ENCODE data around the gene TGFA.
"Not testable (repeated sequence)": the region's sequence is repeated elsewhere in the genome, so short reads cannot be mapped to it uniquely, and the experiment has no call there.

The TGFA gene

DNA sequence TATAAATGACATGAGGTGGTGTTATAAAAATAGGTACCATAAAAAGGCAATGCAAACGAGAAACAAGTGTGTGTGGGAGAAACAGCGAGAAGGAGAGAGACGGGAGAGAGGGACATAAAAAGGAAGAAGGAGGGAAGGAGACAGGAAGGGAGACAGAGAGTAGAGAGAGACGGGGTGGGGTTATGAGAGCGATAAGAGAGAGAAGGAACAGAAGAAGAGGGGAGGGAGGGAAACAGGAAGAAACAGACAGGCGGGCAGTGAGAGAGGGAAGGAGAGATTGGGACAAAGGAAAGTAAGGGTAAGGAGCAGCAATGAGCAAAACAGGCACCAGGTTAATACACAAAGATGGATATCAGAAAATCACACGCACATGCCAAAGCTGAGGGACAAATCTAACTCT, 83.7 kb downstream of the TGFA start:
- Histone ChIP-seq H3K27ac (no peak overlapping the region), H3K9me3 (no peaks in the 10 kb centered on the region), H3K4me3 (ENCODE audit: low read depth in 1 of 2, low read length in 1 of 2) (no peak overlapping the region), H3K4me1 (ENCODE audit: control insufficient read depth in 1 of 2, insufficient read depth in 1 of 2, low read depth in 1 of 2, low read length in 1 of 2) (peaks cover 35 to 46% of the 10 kb centered on the region in 2 experiments), H3K27me3 (peaks cover 19% of the 10 kb centered on the region), H3K36me3 (peaks cover 5% of the 10 kb centered on the region)
- TF ChIP-seq, protein P1, sequence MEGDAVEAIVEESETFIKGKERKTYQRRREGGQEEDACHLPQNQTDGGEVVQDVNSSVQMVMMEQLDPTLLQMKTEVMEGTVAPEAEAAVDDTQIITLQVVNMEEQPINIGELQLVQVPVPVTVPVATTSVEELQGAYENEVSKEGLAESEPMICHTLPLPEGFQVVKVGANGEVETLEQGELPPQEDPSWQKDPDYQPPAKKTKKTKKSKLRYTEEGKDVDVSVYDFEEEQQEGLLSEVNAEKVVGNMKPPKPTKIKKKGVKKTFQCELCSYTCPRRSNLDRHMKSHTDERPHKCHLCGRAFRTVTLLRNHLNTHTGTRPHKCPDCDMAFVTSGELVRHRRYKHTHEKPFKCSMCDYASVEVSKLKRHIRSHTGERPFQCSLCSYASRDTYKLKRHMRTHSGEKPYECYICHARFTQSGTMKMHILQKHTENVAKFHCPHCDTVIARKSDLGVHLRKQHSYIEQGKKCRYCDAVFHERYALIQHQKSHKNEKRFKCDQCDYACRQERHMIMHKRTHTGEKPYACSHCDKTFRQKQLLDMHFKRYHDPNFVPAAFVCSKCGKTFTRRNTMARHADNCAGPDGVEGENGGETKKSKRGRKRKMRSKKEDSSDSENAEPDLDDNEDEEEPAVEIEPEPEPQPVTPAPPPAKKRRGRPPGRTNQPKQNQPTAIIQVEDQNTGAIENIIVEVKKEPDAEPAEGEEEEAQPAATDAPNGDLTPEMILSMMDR (IDR thresholded peaks at IDR 0.05) = no peak

DNA sequence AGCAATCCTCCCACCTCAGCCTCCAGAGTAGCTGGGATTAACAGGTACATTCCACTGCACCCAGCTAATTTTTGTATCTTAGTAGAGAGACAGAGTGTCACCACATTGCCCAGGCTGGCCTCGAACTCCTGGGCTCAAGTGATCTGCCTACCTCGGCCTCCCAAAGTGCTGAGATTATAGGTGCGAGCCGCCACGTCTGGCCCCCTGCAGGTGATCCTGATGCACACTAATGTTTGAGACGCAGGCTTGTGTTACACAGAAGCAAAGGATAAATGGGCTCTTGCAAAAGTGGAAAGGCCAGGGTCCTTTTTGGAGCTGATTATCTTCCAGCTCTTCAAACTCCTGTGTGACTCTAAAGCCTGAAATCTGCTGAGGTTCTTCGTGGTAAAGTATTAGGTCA, 84.2 kb downstream of the TGFA start:
- no peak overlapping the region for H3K4me3 ChIP-seq (ENCODE audit: low read depth in 1 of 2, low read length in 1 of 2)
- H3K27me3 ChIP-seq = peaks cover 14% of the 10 kb centered on the region
- no peak overlapping the region for H3K27ac ChIP-seq
- no peaks in the 10 kb centered on the region for H3K9me3 ChIP-seq
- H3K36me3 ChIP-seq = peaks cover 11% of the 10 kb centered on the region
- TF ChIP-seq, protein P1 (IDR thresholded peaks at IDR 0.05) = no peak
- H3K4me1 ChIP-seq (ENCODE audit: control insufficient read depth in 1 of 2, insufficient read depth in 1 of 2, low read depth in 1 of 2, low read length in 1 of 2) = peaks cover 33 to 46% of the 10 kb centered on the region in 2 experiments

DNA sequence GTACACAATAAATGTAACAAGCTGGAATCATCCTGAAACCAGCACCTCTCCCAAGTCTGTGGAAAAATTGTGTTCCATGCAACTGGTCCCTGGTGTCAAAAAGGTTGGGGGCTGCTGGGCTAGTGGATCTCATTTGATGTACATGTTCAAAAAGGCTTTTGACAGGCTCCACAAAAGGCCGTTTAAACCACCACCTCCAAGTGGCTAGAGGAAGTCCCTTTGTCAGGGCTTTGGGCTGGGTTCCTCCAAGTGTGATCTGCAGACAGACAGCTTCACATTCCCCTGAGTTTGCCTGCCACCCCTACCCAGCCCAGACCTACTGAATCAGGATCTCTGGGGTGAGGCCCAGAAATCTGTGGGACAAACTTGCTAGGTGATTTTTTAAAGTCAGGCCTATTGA, 84.7 kb downstream of the TGFA start:
- Histone ChIP-seq H3K27ac (no peak overlapping the region), H3K9me3 (no peaks in the 10 kb centered on the region), H3K4me1 (ENCODE audit: control insufficient read depth in 1 of 2, insufficient read depth in 1 of 2, low read depth in 1 of 2, low read length in 1 of 2) (peaks cover 29 to 41% of the 10 kb centered on the region in 2 experiments), H3K36me3 (peaks cover 15% of the 10 kb centered on the region), H3K4me3 (ENCODE audit: low read depth in 1 of 2, low read length in 1 of 2) (no peak overlapping the region), H3K27me3 (peaks cover 9% of the 10 kb centered on the region)
- TF ChIP-seq, protein P1 (IDR thresholded peaks at IDR 0.05) = no peak

DNA sequence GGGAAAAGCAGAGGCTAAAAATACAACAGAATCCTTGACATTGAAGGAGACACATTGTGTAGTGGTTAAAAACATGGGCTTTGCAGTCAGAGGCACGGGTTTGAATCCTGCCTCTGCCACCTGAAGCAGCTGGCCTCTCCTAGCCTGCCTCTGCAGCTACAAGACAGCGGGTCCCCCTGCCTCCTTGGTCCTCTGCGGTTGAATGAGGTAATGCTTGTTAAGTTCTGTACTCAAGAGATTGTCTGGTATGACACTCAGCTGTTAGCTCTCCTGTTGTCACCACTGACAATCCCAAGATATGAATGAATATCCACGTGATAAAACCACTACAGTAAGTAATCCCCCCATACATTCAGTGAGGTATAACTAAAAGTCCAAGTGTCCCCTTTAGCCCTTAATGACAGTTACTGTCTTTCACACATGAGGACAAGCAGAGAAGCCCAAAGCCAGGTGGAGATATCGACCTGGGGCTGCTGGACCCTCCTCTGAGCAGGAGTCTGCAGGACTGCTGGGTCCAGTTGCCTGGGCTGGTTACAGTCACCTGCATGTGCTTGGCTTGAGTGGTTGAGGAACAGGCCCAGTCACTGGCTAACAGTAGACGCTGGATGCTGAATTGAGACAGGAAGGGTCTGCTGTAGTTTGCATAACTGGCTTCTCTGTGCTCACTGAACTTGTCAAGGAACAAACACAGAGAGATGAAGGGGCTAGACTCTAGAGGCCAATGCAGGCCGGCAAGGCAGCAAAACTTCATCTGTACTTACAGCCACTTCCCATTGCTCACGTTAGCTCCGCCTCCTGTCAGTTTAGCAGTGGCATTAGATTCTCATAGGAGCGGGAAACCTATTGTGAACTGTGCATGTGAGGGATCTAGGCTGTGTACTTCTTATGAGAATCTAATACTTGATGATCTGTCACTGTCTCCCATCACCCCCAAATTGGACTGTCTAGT, 85.5 kb downstream of the TGFA start:
- H3K27me3 ChIP-seq = peaks cover 9% of the 10 kb centered on the region

DNA sequence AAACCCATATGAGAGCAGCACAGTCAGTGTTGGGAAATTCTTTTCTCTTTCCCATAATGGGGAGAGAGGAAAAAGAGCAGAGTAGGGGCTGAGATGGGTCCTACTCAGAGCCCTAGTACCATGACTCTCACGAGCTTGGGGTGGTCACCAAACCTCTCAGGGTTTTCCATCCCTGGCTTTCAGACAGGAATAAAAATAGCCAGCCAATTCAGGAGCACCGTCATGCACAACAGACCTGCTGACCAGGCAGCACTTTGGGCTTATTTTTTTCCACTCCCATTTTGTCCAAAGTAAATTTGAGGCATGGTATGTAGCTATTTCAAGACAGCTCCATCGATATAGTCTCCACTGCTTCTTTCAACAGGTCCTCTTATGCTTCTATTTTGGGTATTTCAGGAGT, 86.4 kb downstream of the TGFA start:
- Histone ChIP-seq H3K9me3 (no peaks in the 10 kb centered on the region), H3K27me3 (peaks cover 9% of the 10 kb centered on the region), H3K4me1 (ENCODE audit: control insufficient read depth in 1 of 2, insufficient read depth in 1 of 2, low read depth in 1 of 2, low read length in 1 of 2) (peaks cover 13 to 25% of the 10 kb centered on the region in 2 experiments), H3K27ac (no peak overlapping the region), H3K4me3 (ENCODE audit: low read depth in 1 of 2, low read length in 1 of 2) (no peak overlapping the region), H3K36me3 (peaks cover 32% of the 10 kb centered on the region)
- TF ChIP-seq, protein P1 (IDR thresholded peaks at IDR 0.05) = no peak

More for the DNA sequence above, 85.5 kb downstream of the TGFA start:
- no peak overlapping the region for H3K27ac ChIP-seq
- peaks cover 22 to 34% of the 10 kb centered on the region in 2 experiments for H3K4me1 ChIP-seq (ENCODE audit: control insufficient read depth in 1 of 2, insufficient read depth in 1 of 2, low read depth in 1 of 2, low read length in 1 of 2)
- peaks cover 23% of the 10 kb centered on the region for H3K36me3 ChIP-seq
- H3K9me3 ChIP-seq = no peaks in the 10 kb centered on the region
- no peak overlapping the region for H3K4me3 ChIP-seq (ENCODE audit: low read depth in 1 of 2, low read length in 1 of 2)
- TF ChIP-seq, protein P1 (IDR thresholded peaks at IDR 0.05) = no peak

DNA sequence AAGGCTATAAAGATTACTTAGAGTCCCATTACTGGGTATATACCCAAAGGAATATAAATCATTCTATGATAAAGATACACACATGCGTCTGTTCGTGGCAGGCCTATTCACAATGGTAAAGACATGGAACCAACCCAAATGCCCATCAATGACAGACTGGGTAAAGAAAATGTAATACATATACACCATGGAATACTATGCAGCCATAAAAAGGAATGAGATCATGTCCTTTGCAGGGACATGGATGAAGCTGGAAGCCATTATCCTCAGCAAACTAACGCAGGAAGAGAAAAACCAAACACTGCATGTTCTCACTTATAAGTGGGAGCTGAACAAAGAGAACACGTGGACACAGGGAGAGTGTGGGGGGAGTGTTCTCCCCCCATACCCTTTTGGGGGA, 87.0 kb downstream of the TGFA start:
- not testable (repeated sequence) for H3K9me3 ChIP-seq; H3K27me3 ChIP-seq; H3K27ac ChIP-seq; H3K4me3 ChIP-seq (ENCODE audit: low read depth in 1 of 2, low read length in 1 of 2)
- Histone ChIP-seq H3K4me1 (ENCODE audit: control insufficient read depth in 1 of 2, insufficient read depth in 1 of 2, low read depth in 1 of 2, low read length in 1 of 2) (peaks cover 7 to 19% of the 10 kb centered on the region in 2 experiments), H3K36me3 (peaks cover 38% of the 10 kb centered on the region)

Data from neutrophil (primary cell).